GM18508 (cell line): ENCODE measurements around the gene BAZ1A.

Source experiments
- ATAC-seq: cut with Tn5 transposase; IDR thresholded peaks from one replicate; pipeline ENCODE4 v1.9.1; 2021; ENCODE audit warnings: moderate number of reproducible peaks; ENCODE audit not compliant: insufficient read depth, unreplicated experiment

Gene BAZ1A, protein sequence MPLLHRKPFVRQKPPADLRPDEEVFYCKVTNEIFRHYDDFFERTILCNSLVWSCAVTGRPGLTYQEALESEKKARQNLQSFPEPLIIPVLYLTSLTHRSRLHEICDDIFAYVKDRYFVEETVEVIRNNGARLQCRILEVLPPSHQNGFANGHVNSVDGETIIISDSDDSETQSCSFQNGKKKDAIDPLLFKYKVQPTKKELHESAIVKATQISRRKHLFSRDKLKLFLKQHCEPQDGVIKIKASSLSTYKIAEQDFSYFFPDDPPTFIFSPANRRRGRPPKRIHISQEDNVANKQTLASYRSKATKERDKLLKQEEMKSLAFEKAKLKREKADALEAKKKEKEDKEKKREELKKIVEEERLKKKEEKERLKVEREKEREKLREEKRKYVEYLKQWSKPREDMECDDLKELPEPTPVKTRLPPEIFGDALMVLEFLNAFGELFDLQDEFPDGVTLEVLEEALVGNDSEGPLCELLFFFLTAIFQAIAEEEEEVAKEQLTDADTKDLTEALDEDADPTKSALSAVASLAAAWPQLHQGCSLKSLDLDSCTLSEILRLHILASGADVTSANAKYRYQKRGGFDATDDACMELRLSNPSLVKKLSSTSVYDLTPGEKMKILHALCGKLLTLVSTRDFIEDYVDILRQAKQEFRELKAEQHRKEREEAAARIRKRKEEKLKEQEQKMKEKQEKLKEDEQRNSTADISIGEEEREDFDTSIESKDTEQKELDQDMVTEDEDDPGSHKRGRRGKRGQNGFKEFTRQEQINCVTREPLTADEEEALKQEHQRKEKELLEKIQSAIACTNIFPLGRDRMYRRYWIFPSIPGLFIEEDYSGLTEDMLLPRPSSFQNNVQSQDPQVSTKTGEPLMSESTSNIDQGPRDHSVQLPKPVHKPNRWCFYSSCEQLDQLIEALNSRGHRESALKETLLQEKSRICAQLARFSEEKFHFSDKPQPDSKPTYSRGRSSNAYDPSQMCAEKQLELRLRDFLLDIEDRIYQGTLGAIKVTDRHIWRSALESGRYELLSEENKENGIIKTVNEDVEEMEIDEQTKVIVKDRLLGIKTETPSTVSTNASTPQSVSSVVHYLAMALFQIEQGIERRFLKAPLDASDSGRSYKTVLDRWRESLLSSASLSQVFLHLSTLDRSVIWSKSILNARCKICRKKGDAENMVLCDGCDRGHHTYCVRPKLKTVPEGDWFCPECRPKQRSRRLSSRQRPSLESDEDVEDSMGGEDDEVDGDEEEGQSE (N-terminal part only)

DNA sequence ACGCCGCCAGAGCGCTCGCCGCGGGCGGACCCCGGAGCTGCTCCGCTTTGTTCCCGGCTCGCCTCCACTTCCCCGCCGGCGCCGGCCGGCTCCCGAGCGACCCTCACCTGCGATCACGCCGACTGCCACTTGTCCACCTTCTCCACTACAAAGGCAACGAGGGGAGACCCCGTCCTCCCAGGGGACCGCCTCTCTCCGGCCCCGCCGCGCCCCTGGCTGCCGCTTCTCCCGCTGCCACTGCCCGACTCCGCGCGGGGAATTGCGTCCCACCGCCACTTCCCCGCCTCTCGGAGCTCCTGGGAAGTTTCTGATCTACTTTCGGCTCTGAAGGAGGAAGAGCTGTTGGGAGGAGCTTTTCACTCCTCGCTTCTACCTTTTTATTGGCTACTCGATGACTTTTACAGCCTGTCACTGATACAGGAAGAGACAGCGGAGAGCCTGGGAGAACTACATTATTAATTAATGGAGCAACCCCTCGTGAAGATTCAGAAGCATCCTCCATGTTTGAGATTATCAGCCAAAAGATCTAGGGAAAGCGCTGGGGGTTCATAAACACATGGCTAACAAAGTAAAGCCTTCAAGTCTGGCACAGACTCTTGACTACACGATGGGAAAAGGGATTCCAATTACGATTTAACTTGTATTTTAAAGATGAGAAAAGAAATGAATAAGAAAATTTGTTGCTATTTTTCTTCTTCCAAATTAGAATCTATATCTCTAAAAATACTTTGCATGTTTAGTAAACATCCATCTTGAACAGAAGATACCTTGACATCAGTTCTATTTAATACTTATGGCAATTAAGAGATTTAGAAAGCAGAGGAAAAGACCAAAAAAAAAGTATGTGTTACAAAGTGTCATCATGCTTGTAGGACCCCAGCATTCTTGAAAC lies at the start of gene BAZ1A:
TSS of gene BAZ1A (minus strand) at position 330 of the 892 bp plus-strand sequence. CDS start 756 bp downstream, outside the sequence.
- peak; percentile 43 for ATAC-seq

DNA sequence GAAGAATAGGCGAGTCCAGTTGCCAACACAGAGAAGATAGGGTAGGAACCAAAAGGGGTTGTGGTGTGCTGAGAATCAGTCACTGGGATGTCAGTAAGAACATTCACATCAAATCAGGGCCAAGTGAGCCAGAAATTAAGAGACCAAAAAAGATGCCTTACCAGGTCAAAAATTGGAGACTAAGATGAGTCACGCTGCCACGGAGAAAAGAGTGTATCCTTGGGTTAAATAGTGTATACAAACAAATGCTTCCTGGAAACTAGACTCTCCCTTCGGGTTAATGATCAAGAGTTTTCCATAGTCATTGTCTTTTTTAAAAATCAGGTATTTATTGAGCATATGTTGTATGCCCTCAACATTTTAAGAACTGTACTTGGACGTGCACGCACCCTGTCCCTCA lies 45.2 kb upstream of the BAZ1A start:
- ATAC-seq = no peak

DNA sequence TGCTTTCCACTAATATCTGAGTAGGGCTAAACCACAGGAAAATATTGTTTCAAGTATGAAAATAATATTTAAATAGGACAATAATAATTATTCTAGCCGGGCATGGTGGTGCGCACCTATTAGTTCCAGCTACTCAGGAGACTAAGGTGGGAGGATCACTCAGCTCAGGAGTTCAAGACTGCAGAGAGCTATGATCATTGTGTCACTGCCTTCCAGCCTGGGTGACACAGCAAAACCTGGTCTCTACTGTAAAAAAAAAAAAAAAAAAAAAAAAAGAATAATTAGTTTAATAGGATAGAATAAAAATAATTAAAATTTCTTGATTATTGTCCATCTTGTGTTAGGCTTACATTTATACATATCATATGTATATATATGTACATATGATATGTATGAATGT lies 38.5 kb upstream of the BAZ1A start:
- no peak for ATAC-seq

DNA sequence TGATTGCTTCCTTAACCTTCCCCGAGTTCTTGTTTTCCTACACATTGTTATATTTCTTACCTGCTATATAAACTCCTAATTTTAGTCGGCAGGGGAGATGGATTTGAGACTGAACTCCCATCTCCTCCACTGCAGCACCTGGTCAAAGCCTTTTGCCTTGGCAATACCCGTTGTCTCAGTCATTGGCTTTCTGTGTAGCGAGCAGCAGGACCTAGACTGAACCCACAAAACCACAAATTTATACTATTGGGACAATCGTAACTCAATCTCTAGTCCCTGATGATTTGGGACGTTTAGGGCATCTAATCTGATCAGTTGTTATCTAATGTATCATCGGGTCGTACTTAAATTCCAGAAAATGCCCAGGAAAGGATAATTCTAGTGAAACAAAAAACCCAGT lies 37.8 kb upstream of the BAZ1A start:
- no peak for ATAC-seq

DNA sequence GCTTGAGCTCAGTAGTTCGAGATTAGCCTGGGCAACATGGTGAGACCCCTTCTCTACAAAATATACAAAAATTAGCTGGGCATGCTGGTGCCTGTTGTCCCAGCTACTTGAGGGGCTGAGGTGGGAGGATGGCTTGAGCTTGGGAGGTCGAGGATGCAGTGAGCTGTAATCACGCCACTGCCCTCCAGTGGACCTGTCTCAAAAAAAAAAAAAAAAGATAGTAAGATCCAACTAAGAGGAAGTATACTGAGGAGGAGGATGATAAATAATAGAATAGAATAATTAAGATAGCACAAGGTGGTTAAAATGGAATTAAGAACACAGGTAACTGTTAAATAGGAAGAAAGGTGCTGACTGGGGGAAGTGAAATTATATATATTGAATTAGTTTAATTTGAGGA lies 37.0 kb upstream of the BAZ1A start:
- ATAC-seq = no peak

DNA sequence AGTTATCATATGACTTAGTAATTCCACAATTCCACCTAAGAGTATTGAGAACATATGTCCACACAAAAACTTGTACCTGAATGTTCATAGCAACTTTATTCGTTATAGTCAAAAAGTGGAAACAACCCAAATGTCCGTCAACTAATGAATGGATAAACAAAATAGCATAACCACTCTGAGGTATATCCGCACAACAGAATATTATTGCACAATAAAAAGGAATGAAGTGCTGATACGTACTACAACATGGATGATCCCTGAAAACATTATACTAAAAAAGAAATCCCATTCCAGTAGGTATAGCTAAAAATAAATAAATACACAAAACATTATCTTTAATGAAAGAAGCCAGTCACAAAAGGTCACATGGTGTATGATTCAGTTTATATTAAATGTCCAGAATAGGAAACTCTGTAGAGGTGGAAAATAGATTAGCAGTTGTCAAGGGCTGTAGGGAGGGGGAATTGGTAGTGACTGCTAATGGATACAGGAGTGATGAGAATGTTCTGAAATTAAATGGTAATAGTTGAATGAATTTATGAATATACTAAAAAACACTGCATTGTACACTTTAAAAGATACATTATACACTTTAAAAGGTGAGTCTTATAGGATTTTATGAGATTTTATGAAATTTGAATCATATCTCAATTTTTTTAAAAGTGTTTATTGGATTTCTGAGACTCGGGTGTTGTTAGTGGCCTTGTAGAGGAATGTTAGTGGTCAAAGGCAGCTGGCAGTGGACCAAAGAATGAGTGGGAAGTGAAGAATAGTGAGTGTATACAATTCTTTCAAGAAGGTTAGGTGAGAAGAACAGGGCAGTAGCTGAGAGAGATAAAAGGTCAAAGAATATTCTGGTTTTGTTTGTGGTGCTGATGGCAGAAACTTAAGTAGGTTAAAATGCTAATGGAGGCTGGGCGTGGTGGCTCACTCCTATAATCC lies 36.3 kb upstream of the BAZ1A start:
- no peak for ATAC-seq

DNA sequence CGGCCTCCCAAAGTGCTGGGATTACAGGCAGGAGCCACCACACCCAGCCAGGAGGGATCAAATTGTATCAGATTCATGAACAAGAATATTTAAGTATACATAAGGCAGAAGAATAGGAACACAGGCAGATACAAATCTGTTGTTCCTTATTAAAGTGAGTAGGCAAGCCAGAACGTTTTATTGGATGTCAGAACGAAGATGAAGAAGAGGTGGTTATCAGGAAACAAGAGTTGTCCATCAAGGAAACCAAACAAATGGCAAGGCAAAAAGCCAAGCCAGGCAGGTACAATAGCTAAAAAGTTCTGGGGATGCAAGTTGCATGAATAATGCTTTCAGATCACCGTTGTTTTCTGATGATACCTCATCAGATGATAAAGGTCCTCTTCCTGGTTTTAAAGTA lies 31.1 kb upstream of the BAZ1A start:
- no peak for ATAC-seq

DNA sequence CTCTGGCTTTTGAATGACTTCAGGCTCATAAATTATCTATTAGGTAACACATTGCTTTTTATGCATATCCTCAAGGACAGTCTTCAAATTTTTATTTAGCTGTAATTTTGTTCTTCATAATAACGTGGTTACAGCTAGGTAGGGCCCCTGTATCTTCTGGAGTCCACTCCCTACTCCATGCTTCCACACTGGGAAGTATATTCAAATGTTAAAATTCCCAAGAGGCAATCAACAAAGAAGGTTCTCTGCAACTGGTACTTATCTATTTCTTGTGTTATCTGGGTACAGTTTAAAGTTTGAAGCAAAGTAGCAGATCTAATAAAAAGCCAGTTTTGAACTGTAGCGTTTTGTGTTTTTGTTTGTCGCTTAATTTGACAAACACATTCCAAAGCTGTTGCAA lies 20.1 kb upstream of the BAZ1A start:
- ATAC-seq = no peak

DNA sequence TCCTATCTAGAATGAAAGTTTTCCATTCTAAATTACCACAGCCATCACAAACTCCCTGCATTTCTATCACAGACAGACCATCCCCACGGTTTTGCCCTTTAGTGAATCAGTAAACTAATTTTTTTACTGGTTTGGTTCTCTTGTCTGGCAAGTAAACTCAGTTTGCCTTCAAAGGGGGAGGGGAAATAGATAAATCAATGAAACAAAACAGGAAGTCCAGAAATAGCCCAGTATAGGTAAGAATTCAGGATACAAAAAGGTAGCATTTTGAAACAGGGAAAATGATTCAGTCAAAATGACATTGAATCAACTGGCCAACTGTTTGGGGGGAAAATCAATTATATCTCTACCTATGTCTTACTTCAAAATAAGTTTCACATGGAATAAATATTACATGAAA lies 15.8 kb upstream of the BAZ1A start:
- ATAC-seq = no peak

DNA sequence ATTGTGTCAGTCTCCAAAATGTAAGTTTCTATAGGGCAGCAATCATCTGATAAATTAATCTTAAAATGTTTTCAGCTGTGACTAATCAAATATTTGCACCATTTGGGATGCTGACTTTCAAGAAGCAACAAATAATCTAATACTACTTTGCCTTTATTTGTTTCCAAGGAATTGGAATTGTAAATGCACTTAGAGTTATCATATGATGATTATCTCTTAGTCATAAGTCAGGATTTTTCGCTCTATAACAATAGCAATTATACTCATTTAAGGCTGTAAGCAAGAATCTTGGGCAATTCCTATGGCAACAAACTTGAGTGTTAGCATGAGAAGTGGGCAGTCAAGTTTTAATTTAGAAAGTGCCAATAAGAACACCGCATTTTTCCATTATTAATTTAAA lies 13.0 kb upstream of the BAZ1A start:
- ATAC-seq = no peak

DNA sequence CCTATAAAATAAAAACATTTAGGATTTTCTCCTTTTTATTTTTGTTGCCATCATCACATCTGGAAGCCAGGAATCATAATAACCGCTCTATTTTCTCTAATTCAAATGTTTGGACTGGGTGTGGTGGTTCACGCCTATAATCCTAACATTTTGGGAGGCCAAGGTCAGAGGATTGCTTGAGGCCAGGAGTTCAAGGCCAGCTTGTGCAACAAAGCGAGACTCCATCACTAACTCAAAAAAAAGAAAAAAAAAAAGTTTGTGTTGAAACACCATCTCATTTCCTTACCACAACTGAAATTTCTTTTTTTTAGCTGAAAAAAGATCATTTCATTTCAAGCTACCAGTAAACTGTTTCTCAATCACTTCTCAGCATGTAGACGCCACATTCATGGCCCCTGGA lies 8.8 kb upstream of the BAZ1A start:
- ATAC-seq = no peak

DNA sequence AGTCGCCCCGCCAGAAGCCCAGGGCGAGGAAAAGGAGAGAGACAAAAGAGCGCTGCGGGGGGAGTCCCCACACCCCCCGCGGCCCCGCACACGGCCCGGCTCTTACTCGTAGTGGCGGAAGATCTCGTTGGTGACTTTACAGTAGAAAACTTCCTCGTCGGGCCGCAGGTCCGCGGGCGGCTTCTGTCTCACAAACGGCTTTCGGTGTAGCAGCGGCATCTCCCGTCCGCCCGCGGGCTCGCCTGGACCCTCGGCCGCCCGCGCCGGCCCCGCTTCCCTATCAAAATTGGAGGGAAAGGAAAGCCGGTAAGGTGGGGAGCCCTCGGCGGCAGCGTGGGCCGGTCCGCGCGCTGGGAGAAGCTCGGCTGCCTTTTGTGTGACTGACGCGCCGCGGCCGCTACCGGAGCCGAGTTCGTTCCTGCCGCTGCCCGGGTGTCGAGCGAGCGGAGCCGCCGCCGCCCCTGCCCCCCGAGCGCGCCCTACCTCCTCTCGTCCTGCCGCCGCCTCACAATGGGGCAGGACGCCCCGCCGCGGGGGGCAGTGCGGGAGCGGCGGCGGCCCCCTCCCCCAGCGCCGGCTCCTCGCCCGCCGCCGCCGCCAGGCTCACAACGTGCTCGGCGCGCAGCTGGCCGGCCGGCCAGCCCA lies 652 bp downstream of the BAZ1A start:
- peak; percentile 3 for ATAC-seq

DNA sequence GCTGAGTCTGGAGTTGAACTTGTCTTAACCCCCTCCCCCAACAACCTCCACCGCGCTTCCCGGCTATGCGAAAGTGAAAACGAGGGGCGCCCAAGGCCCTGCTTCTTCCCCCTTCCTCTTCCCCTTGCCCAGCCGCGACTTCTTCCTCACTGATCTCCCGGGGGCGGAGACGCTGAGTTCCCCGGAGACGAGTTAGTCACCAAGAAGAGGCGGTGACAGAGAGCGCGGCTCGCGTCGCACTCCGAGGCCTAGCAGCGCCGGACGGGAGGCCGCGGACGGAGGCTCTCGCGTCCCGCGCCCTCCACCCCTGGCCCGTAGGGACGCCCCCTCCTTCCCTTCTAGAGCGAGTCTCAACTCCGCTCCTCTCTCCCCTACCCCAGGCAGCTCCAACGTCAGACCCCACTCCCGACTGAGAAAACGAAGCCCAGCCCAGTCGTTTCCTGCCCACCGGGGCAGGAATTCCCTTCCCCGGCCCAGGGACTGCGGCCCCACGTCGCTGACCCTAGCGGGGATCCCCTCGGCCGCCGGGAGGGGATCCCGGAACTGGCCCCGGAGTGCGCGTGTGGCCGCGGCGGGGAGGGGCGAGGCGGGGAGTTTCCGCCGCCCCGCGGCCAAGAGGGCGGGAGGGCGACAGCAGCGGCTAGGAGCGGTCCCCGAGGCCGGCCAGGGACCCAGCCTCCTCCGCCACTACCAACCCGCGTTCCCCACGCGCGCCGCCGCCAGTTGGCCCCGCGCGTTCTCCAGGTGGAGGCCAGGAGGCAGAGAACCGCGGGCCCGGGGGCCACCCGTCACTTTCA lies 1.4 kb downstream of the BAZ1A start:
- peak; percentile 37 for ATAC-seq

DNA sequence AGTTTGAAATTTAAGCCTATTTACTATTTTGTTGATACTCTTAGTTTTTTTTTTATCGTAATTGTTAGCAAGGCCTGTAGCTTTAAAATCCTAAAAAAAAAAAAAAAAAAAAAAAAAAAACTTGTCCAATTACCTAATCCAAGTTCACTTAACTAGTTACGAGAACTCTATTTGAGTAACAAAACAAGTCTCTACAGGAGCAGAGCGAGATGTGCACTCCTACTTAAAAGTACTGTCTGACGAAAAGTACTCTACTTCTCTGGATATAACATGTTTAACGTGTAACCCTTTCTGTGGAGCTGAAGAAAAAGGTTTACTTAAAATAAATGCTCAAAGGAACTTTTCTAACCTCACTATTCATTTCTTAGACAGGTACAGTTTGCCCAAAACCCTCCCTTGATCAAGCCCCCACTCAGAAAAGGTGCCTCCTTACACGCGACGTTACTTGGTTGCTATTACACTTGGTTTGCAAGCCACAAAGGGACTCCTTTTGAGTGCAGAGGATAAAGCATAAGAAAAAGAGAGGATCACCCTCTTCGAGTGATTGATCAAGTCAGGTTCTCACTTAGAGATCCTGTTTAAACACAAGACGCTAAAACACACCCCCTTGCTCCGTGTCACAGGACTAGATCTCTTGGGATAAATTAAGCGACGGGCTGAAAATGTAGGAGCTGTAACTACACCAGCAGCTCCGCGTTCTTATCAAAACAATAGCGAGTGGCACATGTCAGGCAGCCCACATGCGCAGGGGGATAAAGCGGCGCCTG lies 2.2 kb downstream of the BAZ1A start:
- no peak for ATAC-seq

DNA sequence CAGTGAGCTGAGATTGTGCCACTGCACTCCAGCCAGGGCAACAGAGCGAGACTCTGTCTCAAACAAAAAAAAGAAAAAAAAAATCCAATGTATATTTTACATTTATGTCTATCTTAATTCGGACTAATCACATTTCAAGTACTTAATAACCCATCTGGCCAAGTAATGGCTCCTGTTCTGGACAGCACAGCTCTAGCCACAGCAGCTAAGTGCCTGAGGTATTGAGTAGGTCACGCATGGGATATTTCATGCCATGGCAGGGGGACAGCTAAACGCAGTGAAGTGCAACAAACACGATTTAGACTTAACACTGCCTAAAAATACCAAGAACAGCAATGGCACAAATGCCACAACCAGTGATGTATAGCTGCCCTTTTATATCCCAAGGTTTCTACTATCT lies 8.0 kb downstream of the BAZ1A start:
- no peak for ATAC-seq

DNA sequence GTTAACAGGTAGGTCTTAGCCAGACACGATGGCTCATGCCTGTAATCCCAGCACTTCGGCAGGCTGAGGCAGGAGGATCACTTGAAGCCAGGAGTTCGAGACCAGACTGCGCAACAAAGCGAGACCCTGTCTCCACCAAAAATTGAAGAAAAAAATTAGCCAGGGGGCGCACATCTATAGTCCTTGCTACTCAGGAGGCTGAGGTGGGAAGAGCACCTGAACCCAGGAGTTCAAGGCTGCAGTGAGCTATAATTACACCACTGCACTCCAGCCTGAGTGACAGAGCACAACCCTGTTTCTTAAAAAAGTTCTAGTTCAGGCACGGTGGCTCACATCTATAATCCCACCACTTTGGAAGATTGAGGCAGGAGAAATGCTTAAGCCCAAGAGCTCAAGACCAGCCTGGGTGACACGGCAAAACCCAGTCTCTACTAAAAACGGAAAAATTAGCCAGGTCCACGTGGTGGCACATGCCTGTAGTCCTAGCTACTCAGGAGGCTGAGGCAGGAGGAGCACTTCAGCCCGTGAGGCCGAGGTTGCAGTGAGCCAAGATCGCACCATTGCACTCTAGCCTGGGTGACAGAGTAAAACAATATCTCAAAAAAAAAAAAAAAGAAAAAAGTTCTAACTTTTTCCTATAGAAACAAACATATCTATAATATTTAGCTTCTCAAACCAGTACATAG lies 9.1 kb downstream of the BAZ1A start:
- no peak for ATAC-seq
